Right ventricle myocardium superior (tissue), 1 donor: ENCODE data around the gene MED8. TPM values are rescaled to one million over a fixed set of nuclear protein-coding genes. Genes with fewer than 3 reads are reported as not detected.

Source experiments
- ATAC-seq: fragments of 200-7000 bp; cut with Tn5 transposase; one replicate; pipeline ENCODE4 v1.9.1; 2020; ENCODE audit warnings: mild to moderate bottlenecking; ENCODE audit not compliant: poor library complexity
- DNase-seq: peaks from one replicate; pipeline ENCODE4 v3.0.0-alpha.2; 2020
- intact Hi-C: fragments of 100-400 bp; cut with DNase I; formaldehyde crosslinking; loops from one replicate; pipeline ENCODE4 v1.11.2; 2022
- microRNA-seq: library from miRNA; unstranded; fragments of <30 nt; microRNA quantifications from one replicate; pipeline ENCODE4 v1.2.0, GENCODE V29; 2020
- total RNA-seq: library from RNA; stranded (reverse); fragmentation: NEBNext Ultra II Directional; extraction: Animal tissue kit (Norgen Biotek cat#: 25700); gene quantifications from one replicate; pipeline ENCODE4 v1.2.1, GENCODE V29; 2021
- donor health status: DM: no; HTN: yes; CAD: no; lungs with severe emphysema.

MED8 gene
- total RNA-seq, 1 donor from 2014 or later: 16.5 TPM

GRCh38 chr1:43349594-43350306, 39.9 kb downstream of the MED8 start:
- DNase-seq: peak; percentile 64
- intact Hi-C loops: no loop called here
- peak; percentile 53 for ATAC-seq

DNA sequence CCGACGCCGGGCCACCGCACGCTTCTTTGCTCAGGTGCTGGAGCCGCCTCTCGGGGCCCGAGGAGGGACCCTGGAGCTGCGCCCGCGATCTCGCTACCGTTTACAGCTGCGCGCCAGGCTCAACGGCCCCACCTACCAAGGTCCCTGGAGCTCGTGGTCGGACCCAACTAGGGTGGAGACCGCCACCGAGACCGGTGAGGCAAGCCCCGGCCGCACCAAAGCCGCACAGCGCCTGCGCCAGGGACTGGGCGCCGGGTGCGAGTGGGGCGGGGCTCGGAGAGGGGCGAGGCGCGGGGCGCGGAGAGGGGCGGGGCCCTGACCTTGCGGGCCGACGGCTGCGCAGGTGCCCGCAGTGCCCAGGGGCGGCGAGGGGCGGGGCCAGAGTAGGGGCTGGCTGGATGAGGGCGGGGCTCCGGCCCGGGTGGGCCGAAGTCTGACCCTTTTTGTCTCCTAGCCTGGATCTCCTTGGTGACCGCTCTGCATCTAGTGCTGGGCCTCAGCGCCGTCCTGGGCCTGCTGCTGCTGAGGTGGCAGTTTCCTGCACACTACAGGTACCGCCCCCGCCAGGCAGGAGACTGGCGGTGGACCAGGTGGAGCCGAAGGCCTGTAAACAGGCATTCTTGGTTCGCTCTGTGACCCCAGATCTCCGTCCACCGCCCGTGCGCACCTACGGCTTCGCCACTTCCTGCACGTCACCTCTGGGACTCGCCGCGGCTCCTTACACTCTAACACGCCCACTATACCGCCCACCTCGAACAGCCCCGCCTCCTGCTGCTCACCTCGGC, 40.6 kb downstream of the MED8 start:
- peak; percentile 90 for DNase-seq
- intact Hi-C loops: no loop called here
- ATAC-seq: peak; percentile 91

GRCh38 chr1:43348343-43348808, 41.2 kb downstream of the MED8 start:
- intact Hi-C loops: no loop called here
- peak; percentile 4 for ATAC-seq

DNA sequence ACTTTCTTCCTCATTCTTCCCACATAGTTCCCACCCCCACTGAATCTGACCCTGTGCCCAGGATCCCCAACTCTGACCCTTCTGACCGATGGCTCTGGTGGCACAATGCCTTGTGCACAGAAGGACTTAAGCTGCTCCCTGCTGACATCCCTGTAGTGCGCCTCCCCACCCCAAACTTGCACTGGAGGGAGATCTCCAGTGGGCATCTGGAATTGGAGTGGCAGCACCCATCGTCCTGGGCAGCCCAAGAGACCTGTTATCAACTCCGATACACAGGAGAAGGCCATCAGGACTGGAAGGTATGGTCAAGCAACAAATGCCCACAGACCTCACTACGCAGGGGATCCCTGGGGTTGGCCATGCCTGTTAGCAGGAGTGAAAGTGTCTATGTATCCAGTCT, 43.0 kb downstream of the MED8 start:
- no peak for DNase-seq
- intact Hi-C loops: no loop called here
- no peak for ATAC-seq

More at GRCh38 chr1:43348343-43348808, 41.2 kb downstream of the MED8 start:
- no peak for DNase-seq

GRCh38 chr1:43345120-43345519, 44.5 kb downstream of the MED8 start:
- peak; percentile 31 for ATAC-seq
- intact Hi-C loops: no loop called here
- no peak for DNase-seq

GRCh38 chr1:43344267-43344850, 45.2 kb downstream of the MED8 start:
- intact Hi-C loops: no loop called here
- DNase-seq (no peak), ATAC-seq (peak; percentile 71)

GRCh38 chr1:43340559-43340958, 49.0 kb downstream of the MED8 start:
- DNase-seq (no peak), ATAC-seq (no peak)
- intact Hi-C loops: no loop called here

DNA sequence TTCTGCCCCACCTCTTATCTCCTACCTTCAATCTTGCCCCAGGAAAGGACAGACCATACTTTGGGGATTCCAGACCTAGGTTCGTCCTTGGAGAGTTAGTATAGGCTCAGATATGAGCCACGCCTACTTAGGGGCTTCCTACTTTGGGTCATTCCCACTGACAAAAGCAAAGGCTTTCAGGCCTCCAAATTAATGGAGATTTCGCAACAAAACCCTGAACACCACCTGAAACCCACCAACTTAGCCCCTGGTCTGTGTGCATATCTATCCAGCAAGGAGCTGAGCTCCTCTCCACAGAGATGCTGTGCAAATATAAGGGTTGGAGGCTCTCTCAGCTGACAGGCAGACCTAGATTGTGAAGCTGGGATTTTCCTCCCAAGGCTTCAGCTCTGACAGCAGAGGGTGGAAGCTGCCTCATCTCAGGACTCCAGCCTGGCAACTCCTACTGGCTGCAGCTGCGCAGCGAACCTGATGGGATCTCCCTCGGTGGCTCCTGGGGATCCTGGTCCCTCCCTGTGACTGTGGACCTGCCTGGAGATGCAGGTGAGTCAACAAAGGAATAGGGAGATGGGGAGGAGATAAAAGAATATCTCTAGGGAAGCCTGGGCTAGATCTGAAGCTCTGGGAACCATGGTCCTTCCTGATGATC, 49.9 kb downstream of the MED8 start:
- DNase-seq (no peak), ATAC-seq (no peak)
- intact Hi-C loops: no loop called here

DNA sequence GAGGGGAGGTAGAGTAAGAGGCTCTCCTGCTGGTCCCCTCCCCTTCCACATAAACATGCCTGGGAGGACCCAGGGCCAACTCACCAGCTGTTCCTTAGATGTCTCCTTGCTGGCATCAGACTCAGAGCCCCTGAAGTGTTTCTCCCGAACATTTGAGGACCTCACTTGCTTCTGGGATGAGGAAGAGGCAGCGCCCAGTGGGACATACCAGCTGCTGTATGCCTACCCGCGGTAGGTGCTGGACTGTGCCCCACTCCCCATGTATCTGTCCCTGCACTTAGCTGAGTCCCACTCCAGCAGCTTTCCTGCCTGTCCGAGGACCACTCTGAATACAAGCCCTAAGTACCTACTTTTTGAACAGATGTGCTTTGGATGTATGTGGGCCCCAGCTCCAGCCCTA, 51.6 kb downstream of the MED8 start:
- intact Hi-C loops: no loop called here
- DNase-seq: no peak
- no peak for ATAC-seq

DNA sequence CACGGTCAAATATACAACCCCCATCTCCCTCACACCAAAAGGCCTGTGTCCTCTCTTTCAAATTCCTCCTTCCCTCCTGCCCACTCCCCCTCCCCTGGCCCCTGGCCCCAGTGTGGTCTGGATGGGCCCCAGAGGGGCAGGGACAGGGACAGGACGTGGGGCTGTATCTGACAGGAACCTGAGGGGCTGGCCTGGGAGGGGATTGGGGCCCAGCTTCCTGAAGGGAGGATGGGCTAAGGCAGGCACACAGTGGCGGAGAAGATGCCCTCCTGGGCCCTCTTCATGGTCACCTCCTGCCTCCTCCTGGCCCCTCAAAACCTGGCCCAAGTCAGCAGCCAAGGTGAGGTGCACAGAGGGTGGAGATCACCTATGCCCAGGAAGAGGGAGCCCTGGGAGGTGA, 52.0 kb downstream of the MED8 start, which contains the start of gene MPL:
Gene MPL, plus strand, starts transcription at position 231 of the 400 bp plus-strand sequence. Its CDS starts 31 bp downstream, at position 262.
- DNase-seq (no peak), ATAC-seq (no peak)
- intact Hi-C loops: no loop called here

DNA sequence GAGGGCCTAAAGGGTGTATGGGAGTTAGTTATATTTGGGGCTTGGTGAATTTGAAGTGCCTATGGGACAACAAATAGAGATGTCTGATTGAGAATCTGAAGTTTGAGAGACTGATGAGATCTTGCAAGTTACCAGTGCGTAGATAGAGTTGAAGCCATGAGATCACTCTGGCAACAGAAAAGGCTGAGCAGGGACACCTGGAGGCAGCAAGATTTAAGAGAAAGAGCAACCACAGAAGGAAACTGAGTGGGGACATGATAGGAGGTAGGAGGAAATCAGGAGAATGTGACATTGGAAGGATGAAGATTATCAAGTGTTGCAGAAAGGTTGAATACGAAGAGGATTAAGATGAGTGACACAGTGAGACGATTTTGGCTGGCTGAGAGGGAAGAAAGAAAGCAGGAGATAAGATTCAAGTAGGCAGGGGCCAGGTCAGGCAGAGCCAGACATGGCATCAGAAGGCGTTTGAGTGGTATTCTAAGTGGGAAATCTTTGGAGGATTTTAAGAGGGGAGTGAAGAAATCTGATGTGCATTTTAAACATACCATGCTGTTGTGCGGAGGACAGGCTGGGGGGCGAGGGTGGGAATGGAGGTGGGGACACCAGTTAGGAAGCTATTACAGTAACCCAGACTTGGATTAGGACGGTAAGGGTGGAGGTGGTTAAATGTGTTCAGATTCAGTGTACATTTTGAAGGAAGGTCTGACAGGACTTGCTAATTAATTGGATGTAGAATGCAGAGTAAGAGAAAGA, 55.0 kb downstream of the MED8 start:
- intact Hi-C loops: no loop called here
- ATAC-seq (no peak), DNase-seq (no peak)

Small RNA genes within 50 kb of the gene (microRNA-seq; reads per million reads assigned to microRNA genes)
- gene MIR6734: not detected

Other genes with a start within 250 kb of the MED8 start
- 28.4 TPM for gene EBNA1BP2, start 217.5 kb downstream of the MED8 start, total RNA-seq
- gene CFAP57, start 217.5 kb downstream of the MED8 start, total RNA-seq: not detected
- gene TMEM125, start 119.8 kb downstream of the MED8 start, total RNA-seq: not detected
- gene C1orf210, start 104.2 kb downstream of the MED8 start, total RNA-seq: not detected
- gene TIE1, start 88.8 kb downstream of the MED8 start, total RNA-seq: 18.5 TPM
- gene MPL, start 52.0 kb downstream of the MED8 start, total RNA-seq: 0.40 TPM
- 0.83 TPM for gene CDC20, start 30.8 kb downstream of the MED8 start, total RNA-seq
- gene ELOVL1, start 21.8 kb downstream of the MED8 start, total RNA-seq: 29.3 TPM
- gene SZT2, start 99 bp upstream of the MED8 start, total RNA-seq: 26.8 TPM
- gene HYI, start 64.1 kb upstream of the MED8 start, total RNA-seq: 20.1 TPM
- gene PTPRF, start 141.1 kb upstream of the MED8 start, total RNA-seq: 4.2 TPM